Fibroblast of skin of scalp (primary cell): Measurements from ENCODE around the gene GSTM2.

ENCODE experiments used
- DNase-seq: peaks from one replicate; pipeline ENCODE4 v3.0.0-alpha.2; 2013

Gene GSTM2

GRCh38 chr1:109718495-109718894 lies 50.6 kb downstream of the GSTM2 start:
- no peak for DNase-seq

- DNase-seq = peak; percentile 66
Observed at GRCh38 chr1:109719337-109719837, 51.5 kb downstream of the GSTM2 start.

- DNase-seq = peak; percentile 25
Observed at GRCh38 chr1:109721042-109721441, 53.2 kb downstream of the GSTM2 start.

- no peak for DNase-seq
Observed at GRCh38 chr1:109721971-109722370, 54.1 kb downstream of the GSTM2 start.

GRCh38 chr1:109722908-109723691 lies 55.2 kb downstream of the GSTM2 start:
- peak; percentile 68 for DNase-seq
